Upper lobe of left lung (tissue), 4 donors: ENCODE results near the gene COPG2.

Source experiments
- EP300 ChIP-seq, 4 donors: sonication (generic); formaldehyde crosslinking; IDR thresholded peaks; one replicate each; pipeline ENCODE4 v1.5.1; 2017; ENCODE audit warnings: antibody characterized with exemption in 4 of 4, control low read depth in 2 of 4
- POLR2A ChIP-seq, 4 donors: fragments of 450-650 bp; IDR thresholded peaks; one replicate each; pipeline ENCODE4 v1.5.1; 2016 to 2017; ENCODE audit warnings: antibody characterized with exemption in 4 of 4, mild to moderate bottlenecking in 2 of 4
- POLR2AphosphoS5 ChIP-seq, 2 donors: sonication (generic); formaldehyde crosslinking; IDR thresholded peaks; one replicate each; pipeline ENCODE4 v1.5.1; 2017; ENCODE audit warnings: antibody characterized with exemption in 2 of 2
- TF ChIP-seq, protein P1 (sequence below), 6 experiments: fragments of 450-650 bp in 4 of 6; fragments of 200-600 bp in 2 of 6; sonication (generic) in 2 of 6; IDR thresholded peaks; one replicate each; pipeline ENCODE4 v1.5.1; 2016 to 2019; ENCODE audit warnings: antibody characterized with exemption in 6 of 6

DNA sequence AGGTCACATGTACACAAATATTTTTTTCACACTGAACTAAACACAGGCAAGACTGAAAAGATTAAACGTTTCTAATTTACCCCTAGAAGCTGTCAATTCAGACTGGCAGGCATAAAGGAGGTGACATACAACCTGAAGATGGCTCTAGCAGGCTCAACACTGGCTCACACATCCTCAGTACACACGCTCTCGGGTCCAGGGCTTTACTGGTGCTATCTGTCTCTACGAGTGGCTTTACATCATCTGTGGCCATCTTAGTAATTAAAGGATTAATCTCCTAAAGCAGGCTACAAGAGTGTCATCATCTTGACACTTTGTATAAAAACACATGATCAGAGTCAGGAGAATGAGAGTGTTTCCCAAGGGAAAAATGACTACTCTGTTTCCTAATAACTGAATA is 57.3 kb downstream of the COPG2 start:
- TF ChIP-seq, protein P1, sequence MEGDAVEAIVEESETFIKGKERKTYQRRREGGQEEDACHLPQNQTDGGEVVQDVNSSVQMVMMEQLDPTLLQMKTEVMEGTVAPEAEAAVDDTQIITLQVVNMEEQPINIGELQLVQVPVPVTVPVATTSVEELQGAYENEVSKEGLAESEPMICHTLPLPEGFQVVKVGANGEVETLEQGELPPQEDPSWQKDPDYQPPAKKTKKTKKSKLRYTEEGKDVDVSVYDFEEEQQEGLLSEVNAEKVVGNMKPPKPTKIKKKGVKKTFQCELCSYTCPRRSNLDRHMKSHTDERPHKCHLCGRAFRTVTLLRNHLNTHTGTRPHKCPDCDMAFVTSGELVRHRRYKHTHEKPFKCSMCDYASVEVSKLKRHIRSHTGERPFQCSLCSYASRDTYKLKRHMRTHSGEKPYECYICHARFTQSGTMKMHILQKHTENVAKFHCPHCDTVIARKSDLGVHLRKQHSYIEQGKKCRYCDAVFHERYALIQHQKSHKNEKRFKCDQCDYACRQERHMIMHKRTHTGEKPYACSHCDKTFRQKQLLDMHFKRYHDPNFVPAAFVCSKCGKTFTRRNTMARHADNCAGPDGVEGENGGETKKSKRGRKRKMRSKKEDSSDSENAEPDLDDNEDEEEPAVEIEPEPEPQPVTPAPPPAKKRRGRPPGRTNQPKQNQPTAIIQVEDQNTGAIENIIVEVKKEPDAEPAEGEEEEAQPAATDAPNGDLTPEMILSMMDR (IDR thresholded peaks at IDR 0.05): no peak
- TF ChIP-seq POLR2AphosphoS5 (IDR thresholded peaks at IDR 0.05) (no peak), POLR2A (IDR thresholded peaks at IDR 0.05) (no peak), EP300 (IDR thresholded peaks at IDR 0.05) (no peak)
